Natural killer cell (primary cell): ENCODE results near the gene ARAP1. TPM values are rescaled to one million over a fixed set of nuclear protein-coding genes. Genes with fewer than 3 reads are reported as not detected.
A peak's percentile ranks its signal among the peaks of the same experiment; 100 is the strongest.

Source experiments
- ATAC-seq, 3 donors: fragments of 150-1000 bp in 2 of 3; fragments of 200-7000 bp in 1 of 3; cut with Tn5 transposase; 1 replicate in 1 of 3; 2 replicates in 2 of 3; pipeline ENCODE4 v1.10.0; 2021; ENCODE audit warnings: mild to moderate bottlenecking in 2 of 3, moderate library complexity in 2 of 3
- DNase-seq, 2 donors: peaks; one replicate each; pipeline versions ENCODE4 v3.0.0 to v3.0.0-alpha.2; 2013 to 2021; ENCODE audit warnings: mixed read lengths in 1 of 2
- H3K27ac ChIP-seq: one replicate; pipeline ENCODE4 v1.5.1; 2013; ENCODE audit warnings: mild to moderate bottlenecking, low read length
- H3K27me3 ChIP-seq: one replicate; pipeline ENCODE4 v1.6.1; 2013; ENCODE audit warnings: low read length; ENCODE audit not compliant: control insufficient read depth, insufficient read depth
- H3K36me3 ChIP-seq: one replicate; pipeline ENCODE4 v1.6.1; 2013; ENCODE audit warnings: low read length; ENCODE audit not compliant: control insufficient read depth, insufficient read depth
- H3K4me1 ChIP-seq: one replicate; pipeline ENCODE4 v1.6.1; 2013; ENCODE audit warnings: low read length; ENCODE audit not compliant: control insufficient read depth, insufficient read depth
- H3K4me3 ChIP-seq: one replicate; pipeline ENCODE4 v1.5.1; 2013; ENCODE audit warnings: low read length
- H3K9me3 ChIP-seq: one replicate; pipeline ENCODE4 v1.6.1; 2013; ENCODE audit warnings: low read length; ENCODE audit not compliant: control insufficient read depth, insufficient read depth
- H3K27ac Mint-ChIP-seq, 2 donors: one replicate each; pipeline ENCODE4 v1.8.0; 2022; ENCODE audit warnings: mild to moderate bottlenecking in 2 of 2, mixed read lengths in 2 of 2, moderate library complexity in 1 of 2
- H3K27me3 Mint-ChIP-seq, 2 donors: one replicate each; pipeline ENCODE4 v1.8.0; 2022; ENCODE audit warnings: low read depth in 2 of 2, mixed read lengths in 2 of 2
- H3K36me3 Mint-ChIP-seq: one replicate; pipeline ENCODE4 v1.8.0; 2022; ENCODE audit warnings: mixed read lengths
- H3K4me1 Mint-ChIP-seq, 2 donors: one replicate each; pipeline ENCODE4 v1.8.0; 2022; ENCODE audit warnings: mixed read lengths in 2 of 2
- H3K4me3 Mint-ChIP-seq: one replicate; pipeline ENCODE4 v1.8.0; 2022; ENCODE audit warnings: mild to moderate bottlenecking, moderate library complexity, mixed read lengths
- H3K9me3 Mint-ChIP-seq, 2 donors: one replicate each; pipeline ENCODE4 v1.8.0; 2022; ENCODE audit warnings: mixed read lengths in 2 of 2
- WGBS: methylation state at CpG from one replicate; pipeline ENCODE4 v1.1.7; 2013; ENCODE audit warnings: missing lambda C conversion rate; ENCODE audit not compliant: insufficient coverage; 5-methylcytosine and 5-hydroxymethylcytosine counted together
- intact Hi-C: fragments of 100-400 bp; cut with micrococcal nuclease; formaldehyde crosslinking; loops from one replicate; pipeline ENCODE4 v1.14.2; 2022
- total RNA-seq, 4 donors: library from RNA; stranded (reverse); fragments of 120-200 nt in 1 of 4; gene quantifications; one replicate each; pipeline versions ENCODE4 v1.2.3 to v1.2.4, GENCODE V29; 2013 to 2022
- TF ChIP-seq, protein P1 (sequence below): fragments of 200-600 bp; IDR thresholded peaks from one replicate; pipeline ENCODE4 v1.8.0; 2022; ENCODE audit warnings: antibody characterized with exemption

Gene ARAP1
- total RNA-seq, 3 donors from 2014 or later (not counting 1 experiment from before 2014, with no cell fraction given), result 293 to 327 (median 296) TPM

DNA sequence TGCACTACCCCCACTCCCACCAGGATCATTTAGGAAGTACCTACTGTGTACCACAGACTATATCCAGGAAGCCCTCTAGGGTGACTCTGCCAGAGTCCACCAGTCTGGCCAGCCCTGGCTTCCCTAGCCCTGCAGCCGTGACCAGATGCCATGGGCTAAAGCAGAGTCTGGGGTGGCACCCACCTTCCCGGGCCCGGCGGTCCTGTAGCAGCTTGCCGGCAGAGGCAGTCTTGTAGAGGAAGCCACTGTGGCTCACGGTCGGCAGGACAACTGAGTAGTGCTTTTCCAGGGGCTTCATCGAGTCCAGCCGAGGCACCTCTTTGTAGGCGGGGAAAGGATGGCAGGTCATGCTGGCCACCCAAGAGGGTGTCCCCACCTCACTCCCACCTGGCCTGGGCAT lies 50.7 kb downstream of the ARAP1 start:
- Mint-ChIP-seq H3K9me3 (no peaks in the 10 kb centered on the region), H3K4me1 (peaks cover 5 to 23% of the 10 kb centered on the region in 2 donors), H3K4me3 (no peak overlapping the region), H3K27me3 (no peaks in the 10 kb centered on the region), H3K36me3 (no peaks in the 10 kb centered on the region), H3K27ac (peak overlapping the region in 1 of 2 donors; percentile 61)
- Histone ChIP-seq H3K36me3 (peaks cover 96% of the 10 kb centered on the region), H3K27me3 (no peaks in the 10 kb centered on the region), H3K9me3 (no peaks in the 10 kb centered on the region), H3K27ac (no peak overlapping the region), H3K4me1 (no peaks in the 10 kb centered on the region), H3K4me3 (no peak overlapping the region)
- WGBS, result 97% methylated on average over 10 of the region's 10 CpGs
- ATAC-seq (no peak), DNase-seq (no peak)
- intact Hi-C loops, result no loop called here
- TF ChIP-seq, protein P1, sequence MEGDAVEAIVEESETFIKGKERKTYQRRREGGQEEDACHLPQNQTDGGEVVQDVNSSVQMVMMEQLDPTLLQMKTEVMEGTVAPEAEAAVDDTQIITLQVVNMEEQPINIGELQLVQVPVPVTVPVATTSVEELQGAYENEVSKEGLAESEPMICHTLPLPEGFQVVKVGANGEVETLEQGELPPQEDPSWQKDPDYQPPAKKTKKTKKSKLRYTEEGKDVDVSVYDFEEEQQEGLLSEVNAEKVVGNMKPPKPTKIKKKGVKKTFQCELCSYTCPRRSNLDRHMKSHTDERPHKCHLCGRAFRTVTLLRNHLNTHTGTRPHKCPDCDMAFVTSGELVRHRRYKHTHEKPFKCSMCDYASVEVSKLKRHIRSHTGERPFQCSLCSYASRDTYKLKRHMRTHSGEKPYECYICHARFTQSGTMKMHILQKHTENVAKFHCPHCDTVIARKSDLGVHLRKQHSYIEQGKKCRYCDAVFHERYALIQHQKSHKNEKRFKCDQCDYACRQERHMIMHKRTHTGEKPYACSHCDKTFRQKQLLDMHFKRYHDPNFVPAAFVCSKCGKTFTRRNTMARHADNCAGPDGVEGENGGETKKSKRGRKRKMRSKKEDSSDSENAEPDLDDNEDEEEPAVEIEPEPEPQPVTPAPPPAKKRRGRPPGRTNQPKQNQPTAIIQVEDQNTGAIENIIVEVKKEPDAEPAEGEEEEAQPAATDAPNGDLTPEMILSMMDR, result no peak

DNA sequence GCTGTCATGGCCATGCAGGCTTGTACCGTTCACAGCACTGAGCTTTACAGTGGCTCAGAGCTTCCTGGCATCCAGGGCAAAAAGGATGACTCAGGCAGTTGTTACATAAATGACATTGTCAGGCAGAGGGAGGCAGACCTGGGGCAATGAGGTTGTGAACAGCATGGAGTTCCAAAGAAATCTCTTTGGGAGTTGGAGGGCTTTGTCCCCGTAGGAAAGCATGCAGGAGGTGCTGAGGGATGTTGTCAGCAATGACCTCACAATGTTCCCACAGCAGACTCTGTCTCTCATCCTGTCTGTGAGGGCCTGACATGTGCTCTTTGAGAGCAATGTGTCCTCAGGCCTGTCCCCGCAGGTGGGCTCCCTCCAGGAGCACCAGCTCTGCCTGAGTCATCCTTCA lies 52.1 kb downstream of the ARAP1 start:
- TF ChIP-seq, protein P1, result no peak
- intact Hi-C loops, result no loop called here
- ATAC-seq (no peak), DNase-seq (no peak)
- no peaks in the 10 kb centered on the region for H3K9me3 ChIP-seq
- Mint-ChIP-seq H3K36me3 (no peaks in the 10 kb centered on the region), H3K9me3 (no peaks in the 10 kb centered on the region), H3K27ac (peak overlapping the region; percentile 13 to 61), H3K4me3 (no peak overlapping the region), H3K27me3 (no peaks in the 10 kb centered on the region), H3K4me1 (peaks cover 0 to 23% of the 10 kb centered on the region in 2 donors)
- no peaks in the 10 kb centered on the region for H3K27me3 ChIP-seq
- H3K27ac ChIP-seq, result no peak overlapping the region
- WGBS, result 96% methylated on average over 3 of the region's 3 CpGs
- H3K4me1 ChIP-seq, result no peaks in the 10 kb centered on the region
- no peak overlapping the region for H3K4me3 ChIP-seq
- H3K36me3 ChIP-seq, result peaks cover 96% of the 10 kb centered on the region

DNA sequence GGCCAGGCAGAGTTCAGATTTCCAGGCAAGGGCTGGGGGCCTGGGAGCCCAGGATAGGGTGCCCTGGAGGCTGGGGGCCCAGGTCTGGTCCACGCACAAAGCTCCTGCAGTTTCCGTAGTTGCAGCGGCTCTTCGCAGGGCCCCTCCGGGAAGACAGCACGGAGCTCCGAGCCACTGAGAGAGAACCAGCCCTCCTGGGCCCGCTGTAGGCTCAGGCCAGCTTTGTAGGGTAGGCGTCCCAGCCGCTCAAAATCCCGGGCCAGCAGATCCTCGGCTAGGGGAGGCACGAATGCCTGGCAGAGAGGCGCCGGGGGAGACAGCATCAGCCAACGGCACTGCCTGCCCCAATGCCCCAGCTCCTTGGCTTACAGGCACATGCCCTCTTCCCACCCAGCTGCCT lies 54.4 kb downstream of the ARAP1 start:
- peaks cover 97% of the 10 kb centered on the region for H3K36me3 ChIP-seq
- Mint-ChIP-seq H3K27me3 (no peaks in the 10 kb centered on the region), H3K36me3 (no peaks in the 10 kb centered on the region), H3K9me3 (no peaks in the 10 kb centered on the region), H3K4me3 (no peak overlapping the region), H3K27ac (peak overlapping the region; percentile 50 to 61), H3K4me1 (peaks cover 8 to 33% of the 10 kb centered on the region in 2 donors)
- ATAC-seq, result no peak
- H3K27me3 ChIP-seq, result no peaks in the 10 kb centered on the region
- intact Hi-C loops, result no loop called here
- H3K9me3 ChIP-seq, result no peaks in the 10 kb centered on the region
- no peaks in the 10 kb centered on the region for H3K4me1 ChIP-seq
- WGBS, result 96% methylated on average over 16 of the region's 16 CpGs
- no peak overlapping the region for H3K4me3 ChIP-seq
- TF ChIP-seq, protein P1, result no peak
- no peak for DNase-seq
- no peak overlapping the region for H3K27ac ChIP-seq
